A673 (cell line): ENCODE measurements around the gene MRFAP1. TPM values are rescaled to one million over a fixed set of nuclear protein-coding genes. Genes with fewer than 3 reads are reported as not detected.

Experiments
- BruUV-seq: library from RNA; stranded (reverse); fragments of 400-500 nt; replicated peaks from 2 replicates; lab custom pipeline; 2021; lab: Mats Ljungman, UMichigan
- CTCF ChIA-PET: fragments of 300-600 bp; sonication (Branson Sonifier 250); formaldehyde crosslinking; loops from one replicate; lab custom pipeline; 2022; ENCODE audit warnings: antibody characterized with exemption; lab: Charles Lee
- POLR2A ChIA-PET: fragments of 300-600 bp; sonication (Branson Sonifier 250); formaldehyde crosslinking; loops from one replicate; lab custom pipeline; 2022; ENCODE audit warnings: antibody characterized with exemption; ENCODE audit not compliant: low non-redundant PET; lab: Charles Lee
- DNase-seq: peaks from one replicate; pipeline ENCODE4 v3.0.0-alpha.2; 2015; ENCODE audit warnings: low spot score
- H3K27ac ChIP-seq: fragments of 200-600 bp; sonication (generic); 2 replicates; pipeline ENCODE4 v1.5.1; 2016; ENCODE audit warnings: mixed run types, low read depth, mild to moderate bottlenecking, mixed read lengths, antibody characterized with exemption, low read length; ENCODE audit not compliant: poor library complexity, severe bottlenecking
- H3K27me3 ChIP-seq: fragments of 200-600 bp; sonication (generic); replicated peaks from 2 replicates; pipeline ENCODE4 v1.6.1; 2017; ENCODE audit warnings: mixed run types, low read depth, mild to moderate bottlenecking, mixed read lengths, antibody characterized with exemption, low read length; ENCODE audit not compliant: insufficient read depth, poor library complexity
- H3K36me3 ChIP-seq: fragments of 200-600 bp; sonication (generic); 2 replicates; pipeline ENCODE4 v1.6.1; 2016; ENCODE audit warnings: mixed run types, mild to moderate bottlenecking, mixed read lengths, antibody characterized with exemption, low read length; ENCODE audit not compliant: insufficient read depth, poor library complexity, severe bottlenecking
- H3K4me1 ChIP-seq: fragments of 200-600 bp; sonication (generic); 2 replicates; pipeline ENCODE4 v1.6.1; 2017; ENCODE audit warnings: mixed run types, mild to moderate bottlenecking, mixed read lengths, antibody characterized with exemption, low read length; ENCODE audit not compliant: insufficient read depth, poor library complexity, severe bottlenecking
- H3K4me3 ChIP-seq: fragments of 200-600 bp; sonication (generic); 2 replicates; pipeline ENCODE4 v1.5.1; 2016; ENCODE audit warnings: low read depth, mixed run types, mild to moderate bottlenecking, mixed read lengths, low read length; ENCODE audit not compliant: poor library complexity, severe bottlenecking
- H3K9me3 ChIP-seq: fragments of 200-600 bp; sonication (generic); 2 replicates; pipeline ENCODE4 v1.6.1; 2016; ENCODE audit warnings: mixed run types, low read depth, mild to moderate bottlenecking, mixed read lengths, antibody characterized with exemption, low read length; ENCODE audit not compliant: poor library complexity, severe bottlenecking
- CTCF ChIP-seq: fragments of 300-800, 200-600 bp; sonication (generic); conservative IDR thresholded peaks from 2 replicates; pipeline ENCODE4 v1.5.1; 2017; ENCODE audit warnings: low read depth, mild to moderate bottlenecking, antibody characterized with exemption, low read length, moderate library complexity, mixed read lengths
- EZH2 ChIP-seq: fragments of 200-600 bp; sonication (generic); IDR thresholded peaks from 2 replicates; pipeline ENCODE4 v1.6.1; 2017; ENCODE audit warnings: borderline replicate concordance, low read depth, mild to moderate bottlenecking, mixed read lengths, antibody characterized with exemption, low read length; ENCODE audit not compliant: poor library complexity, severe bottlenecking
- intact Hi-C: fragments of 100-400 bp; cut with micrococcal nuclease; formaldehyde crosslinking; loops from one replicate; pipeline ENCODE4 v1.10.0; 2022; ENCODE audit not compliant: unreplicated experiment
- total RNA-seq: library from RNA; stranded (reverse); gene quantifications from 2 replicates; pipeline ENCODE4 v1.2.3, GENCODE V29; 2021

Gene MRFAP1
- total RNA-seq, 1 experiment from 2014 or later = 402 TPM

- no peaks in the 10 kb centered on the region for H3K4me1 ChIP-seq
- POLR2A ChIA-PET = no interaction called here
- intact Hi-C loops = no loop called here
- no peak overlapping the region for H3K27ac ChIP-seq
- TF ChIP-seq EZH2 = no peak
- TF ChIP-seq CTCF = no peak
- no peak for DNase-seq
- CTCF ChIA-PET = interaction anchor here (0.9 to 1.3 kb wide), 3 partner anchors 10 to 111 kb away, joined by 3 to 8 read pairs (median 6); a partner anchor contains a TSS
- no TSS peak for BruUV-seq
- H3K4me3 ChIP-seq = no peak overlapping the region
- no peaks in the 10 kb centered on the region for H3K9me3 ChIP-seq
- no peaks in the 10 kb centered on the region for H3K36me3 ChIP-seq
- peaks cover 15% of the 10 kb centered on the region for H3K27me3 ChIP-seq
Observed at GRCh38 chr4:6663596-6664393, 23.3 kb downstream of the MRFAP1 start.

- H3K36me3 ChIP-seq = no peaks in the 10 kb centered on the region
- no peaks in the 10 kb centered on the region for H3K4me1 ChIP-seq
- CTCF ChIA-PET = no interaction called here
- no peak overlapping the region for H3K4me3 ChIP-seq
- intact Hi-C loops = no loop called here
- peaks cover 15% of the 10 kb centered on the region for H3K27me3 ChIP-seq
- TF ChIP-seq CTCF = no peak
- no peak for TF ChIP-seq EZH2
- DNase-seq = no peak
- no TSS peak for BruUV-seq
- H3K27ac ChIP-seq = no peak overlapping the region
- no peaks in the 10 kb centered on the region for H3K9me3 ChIP-seq
- POLR2A ChIA-PET = no interaction called here
Observed at GRCh38 chr4:6665320-6665654, 24.8 kb downstream of the MRFAP1 start.

- Histone ChIP-seq H3K4me1 (no peaks in the 10 kb centered on the region), H3K27me3 (peaks cover 12% of the 10 kb centered on the region), H3K27ac (no peak overlapping the region), H3K36me3 (no peaks in the 10 kb centered on the region), H3K4me3 (no peak overlapping the region), H3K9me3 (no peaks in the 10 kb centered on the region)
- no peak for DNase-seq
- no peak for TF ChIP-seq EZH2
- no peak for TF ChIP-seq CTCF
- POLR2A ChIA-PET = no interaction called here
- BruUV-seq = no TSS peak
- intact Hi-C loops = no loop called here
- CTCF ChIA-PET = interaction anchor here (0.7 kb wide), 1 partner anchor 471 kb away, joined by 6 read pairs; no protein-coding TSS in a partner anchor
Observed at GRCh38 chr4:6668391-6668790, 27.9 kb downstream of the MRFAP1 start.
